Activated T-cell treated with anti-CD3 and anti-CD28 coated beads, Interleukin-2, amount 50 U/mL, for 1 hour (primary cell): Measurements from ENCODE around the gene ENTPD6.
"Not testable (repeated sequence)": the region's sequence is repeated elsewhere in the genome, so short reads cannot be mapped to it uniquely, and the experiment has no call there.

Experiments used
- DNase-seq: peaks from one replicate; pipeline ENCODE4 v3.0.0-alpha.2; 2020

ENTPD6 gene

GRCh38 chr20:25225642-25226432 is 30.3 kb downstream of the ENTPD6 start:
- no peak for DNase-seq

DNA sequence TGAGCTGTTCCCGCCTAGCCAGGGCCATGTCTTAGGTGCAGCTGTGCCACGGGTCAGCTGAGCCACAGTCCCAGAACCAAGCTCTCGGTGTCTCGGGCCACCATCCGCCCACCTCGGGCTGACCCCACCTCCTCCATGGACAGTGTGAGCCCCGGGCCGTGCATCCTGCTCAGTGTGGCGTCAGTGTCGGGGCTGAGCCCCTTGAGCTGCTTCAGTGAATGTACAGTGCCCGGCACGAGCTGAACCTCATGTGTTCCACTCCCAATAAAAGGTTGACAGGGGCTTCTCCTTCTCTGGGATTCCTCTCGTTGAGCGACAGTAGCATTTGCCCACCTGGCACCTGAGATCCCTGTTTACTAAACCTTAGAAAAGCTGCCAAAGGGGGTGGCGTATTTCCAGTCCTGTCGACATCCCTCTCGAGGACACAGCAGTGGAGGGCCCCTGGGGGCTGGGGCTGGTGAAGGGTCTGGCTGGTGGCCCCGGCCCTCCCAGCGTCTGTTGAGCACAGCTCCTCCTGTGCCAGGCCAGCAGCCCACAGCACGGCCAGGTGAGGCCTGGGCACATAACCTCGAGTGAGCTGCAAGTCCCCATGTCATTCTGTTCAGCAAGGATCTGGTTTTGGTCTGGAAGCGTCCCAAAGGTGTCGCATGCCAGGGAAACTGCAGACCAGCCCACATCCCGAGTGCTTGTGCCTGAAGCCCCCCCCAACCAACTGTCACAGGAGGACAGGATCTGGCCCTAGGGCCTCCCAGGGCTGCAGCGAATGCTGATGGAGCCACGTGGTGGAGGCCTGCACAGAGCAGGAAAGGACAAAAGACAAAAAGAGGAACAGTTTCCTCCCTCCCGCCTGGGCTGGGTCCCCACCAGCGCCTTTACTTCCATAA is 31.2 kb downstream of the ENTPD6 start:
- DNase-seq = no peak

DNA sequence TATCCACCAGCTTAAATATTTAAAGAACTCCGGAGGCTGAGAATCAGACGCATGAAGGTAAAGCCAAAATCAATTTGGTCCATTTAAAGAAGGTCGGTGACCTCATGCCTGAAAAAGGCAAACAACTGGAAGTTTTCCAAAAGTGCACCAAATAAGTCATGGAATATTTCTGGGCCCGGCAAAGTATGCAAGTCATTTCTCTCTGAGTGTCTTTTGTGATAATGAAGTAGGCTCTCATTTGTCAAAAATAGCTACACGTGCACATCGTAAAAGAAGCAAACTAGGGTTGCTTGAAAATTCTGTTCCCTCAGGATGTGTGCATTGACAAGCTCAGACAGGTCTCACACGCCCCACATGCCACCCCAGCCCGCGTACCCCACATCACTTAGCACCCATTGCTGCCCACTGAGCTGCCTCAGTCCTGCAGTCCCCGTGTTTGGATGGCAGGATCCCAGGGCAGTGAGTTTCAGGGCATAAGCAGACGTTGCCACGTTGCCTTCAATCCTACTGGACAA is 31.9 kb downstream of the ENTPD6 start:
- DNase-seq = no peak

GRCh38 chr20:25229486-25230165 is 34.1 kb downstream of the ENTPD6 start:
- DNase-seq = no peak

DNA sequence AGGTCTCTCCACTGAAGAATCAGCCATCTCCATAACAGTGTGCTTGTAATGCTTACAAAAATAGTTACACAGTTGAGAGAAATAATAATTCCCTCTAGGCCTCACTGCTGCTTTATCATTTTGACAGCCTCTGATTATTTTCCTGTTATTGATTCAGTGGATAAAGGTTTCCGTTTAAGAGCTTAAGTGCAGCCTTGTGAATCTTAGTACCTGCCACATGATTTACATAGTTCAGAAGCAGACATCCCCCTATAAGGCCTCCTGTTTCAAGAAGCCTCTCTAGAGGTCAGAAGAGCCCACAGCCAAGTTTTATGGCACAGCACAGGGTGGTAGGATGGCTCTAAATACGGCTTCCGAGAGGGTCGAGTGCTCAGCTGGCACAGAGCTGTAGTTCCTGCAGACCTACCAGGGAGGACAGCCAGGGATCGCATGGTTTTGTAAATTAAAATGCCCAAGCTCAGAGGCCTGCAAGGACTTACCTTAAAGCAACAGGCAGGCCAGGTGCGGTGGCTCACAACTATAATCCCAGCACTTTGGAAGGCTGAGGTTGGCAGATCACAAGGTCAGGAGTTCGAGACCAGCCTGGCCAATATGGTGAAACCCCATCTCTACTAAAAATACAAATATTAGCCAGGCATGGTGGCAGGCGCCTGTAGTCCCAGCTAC is 34.8 kb downstream of the ENTPD6 start:
- DNase-seq = no peak

DNA sequence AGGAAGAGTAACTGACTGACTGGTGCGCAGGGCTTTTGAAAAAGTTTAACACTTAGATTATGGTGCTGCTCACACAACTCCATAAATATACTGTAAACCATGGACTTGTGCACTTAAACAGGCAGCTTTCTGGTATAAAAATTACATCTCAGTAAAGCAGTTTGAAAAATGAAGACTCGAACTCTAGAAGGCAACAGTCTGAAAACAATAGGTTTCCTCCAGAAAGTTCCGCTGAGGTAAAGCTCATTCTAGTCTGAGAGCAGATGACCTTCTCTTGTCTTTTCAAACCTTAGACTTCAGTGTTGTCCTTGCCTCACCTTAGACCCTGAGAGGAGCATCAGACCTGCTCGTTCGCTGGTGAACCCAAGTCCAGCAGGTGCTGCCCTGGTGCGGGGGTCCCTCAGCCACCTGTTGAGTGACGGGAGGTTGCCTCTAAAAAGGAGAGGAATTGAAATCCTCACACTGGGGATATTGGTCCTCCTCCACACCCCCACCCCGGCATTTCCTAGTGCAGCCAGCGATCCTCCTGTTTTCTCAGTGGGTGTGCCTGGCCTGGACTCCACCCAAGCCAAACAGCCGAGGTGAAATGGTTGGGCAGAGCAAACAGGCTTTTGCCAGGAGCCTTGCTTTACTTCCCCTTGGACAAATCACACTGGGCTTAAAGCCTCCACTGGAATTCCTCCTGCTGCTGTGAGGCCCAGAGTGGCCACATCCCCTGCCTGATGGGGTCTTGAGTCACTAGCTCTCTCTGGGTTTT is 37.7 kb downstream of the ENTPD6 start:
- DNase-seq = no peak

GRCh38 chr20:25234009-25234849 is 38.7 kb downstream of the ENTPD6 start:
- DNase-seq = not testable (repeated sequence)

GRCh38 chr20:25236450-25237304 is 41.2 kb downstream of the ENTPD6 start:
- no peak for DNase-seq

- DNase-seq = no peak
Observed at GRCh38 chr20:25237610-25238318, 42.3 kb downstream of the ENTPD6 start.

DNA sequence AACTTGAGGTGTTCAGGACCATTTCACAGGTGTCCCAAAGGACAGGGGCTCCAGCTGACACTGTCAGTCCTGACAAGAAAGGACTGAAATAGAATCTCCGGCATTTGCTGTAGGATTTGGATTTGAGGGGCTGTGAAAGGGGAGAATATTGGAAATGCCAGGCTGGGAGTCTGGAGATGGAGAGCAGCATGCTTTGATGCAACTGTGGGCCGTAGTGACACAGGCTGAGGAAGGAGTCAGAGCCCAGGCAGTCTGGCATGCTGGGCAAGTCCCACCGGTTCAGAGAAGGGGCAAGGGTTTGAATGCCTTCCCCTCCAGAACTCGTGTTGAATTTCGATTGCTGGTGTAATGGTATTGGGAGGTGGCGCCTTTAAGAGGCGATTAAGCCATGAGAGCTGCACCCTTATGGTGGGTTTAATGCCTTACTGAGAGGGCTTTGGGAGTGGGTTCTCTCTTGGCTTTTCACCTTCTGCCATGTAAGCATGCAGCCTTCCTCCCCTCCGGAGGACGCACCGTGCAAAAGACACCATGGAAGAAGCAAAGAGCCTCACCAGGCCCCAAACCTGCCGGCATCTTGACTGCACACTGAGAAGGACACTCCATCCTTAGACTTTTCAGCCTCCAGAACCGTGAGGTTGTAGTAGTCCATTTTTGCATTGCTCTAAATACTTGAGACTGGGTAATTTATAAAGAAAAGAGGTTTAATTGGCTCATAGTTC is 43.0 kb downstream of the ENTPD6 start:
- DNase-seq = no peak

GRCh38 chr20:25239387-25240370 is 44.2 kb downstream of the ENTPD6 start:
- DNase-seq = no peak

DNA sequence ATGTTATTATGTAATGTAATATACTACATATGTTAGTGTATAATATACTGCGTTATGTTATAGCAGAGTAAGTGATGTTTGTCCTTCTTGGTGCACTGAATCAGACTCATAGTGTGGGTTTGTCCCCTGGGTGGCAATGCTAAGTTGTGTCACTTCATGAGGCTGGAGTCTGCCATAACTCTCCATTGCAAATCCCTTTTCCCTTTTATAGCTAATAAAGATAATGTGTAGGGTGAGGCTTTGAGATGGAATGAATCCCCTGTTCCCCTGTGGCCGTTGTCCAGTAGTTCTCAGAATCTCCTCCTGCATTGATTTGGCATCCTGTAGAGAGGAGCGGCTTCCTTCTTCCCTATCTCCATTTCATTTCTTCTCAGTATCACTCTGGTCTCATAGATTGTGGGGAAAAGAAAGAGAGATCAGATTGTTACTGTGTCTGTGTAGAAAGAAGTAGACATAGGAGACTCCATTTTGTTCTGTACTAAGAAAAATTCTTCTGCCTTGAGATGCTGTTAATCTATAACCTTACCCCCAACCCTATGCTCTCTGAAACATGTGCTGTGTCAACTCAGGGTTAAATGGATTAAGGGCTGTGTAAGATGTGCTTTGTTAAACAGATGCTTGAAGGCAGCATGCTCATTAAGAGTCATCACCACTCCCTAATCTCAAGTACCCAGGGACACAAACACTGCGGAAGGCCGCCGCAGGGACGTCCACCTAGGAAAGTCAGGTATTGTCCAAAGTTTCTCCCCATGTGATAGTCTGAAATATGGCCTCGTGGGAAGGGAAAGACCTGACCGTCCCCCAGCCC is 45.5 kb downstream of the ENTPD6 start:
- not testable (repeated sequence) for DNase-seq

DNA sequence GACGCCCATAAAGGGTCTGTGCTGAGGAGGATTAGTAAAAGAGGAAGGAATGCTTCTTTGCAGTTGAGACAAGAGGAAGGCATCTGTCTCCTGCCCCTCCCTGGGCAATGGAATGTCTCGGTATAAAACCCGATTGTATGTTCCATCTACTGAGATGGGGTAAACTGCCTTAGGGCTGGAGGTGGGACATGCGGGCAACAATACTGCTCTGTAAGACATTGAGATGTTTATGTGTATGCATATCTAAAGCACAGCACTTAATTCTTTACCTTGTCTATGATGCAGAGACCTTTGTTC is 46.1 kb downstream of the ENTPD6 start:
- not testable (repeated sequence) for DNase-seq

DNA sequence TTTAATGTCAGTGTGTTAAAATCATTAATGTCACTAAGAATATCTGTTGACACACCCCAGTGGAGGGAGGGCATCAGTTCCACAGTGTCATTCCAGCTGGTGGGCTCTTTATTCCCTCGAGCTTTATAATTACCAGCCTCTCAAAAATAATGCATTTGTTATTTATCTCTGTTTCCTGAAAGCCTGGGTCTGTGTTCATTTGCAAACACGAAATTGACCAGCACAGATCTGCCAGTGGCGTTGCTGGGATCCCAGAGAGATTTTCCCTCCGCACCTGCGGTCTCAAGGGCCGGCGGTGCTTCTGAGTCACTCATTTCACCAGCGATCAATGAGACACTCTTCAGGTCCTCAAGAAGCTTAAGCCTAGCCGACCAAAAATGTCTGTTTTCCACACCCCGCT is 46.7 kb downstream of the ENTPD6 start:
- no peak for DNase-seq

- no peak for DNase-seq
Observed at GRCh38 chr20:25243416-25243979, 48.0 kb downstream of the ENTPD6 start.

GRCh38 chr20:25244976-25245375 is 49.5 kb downstream of the ENTPD6 start:
- no peak for DNase-seq
